ENCODE results near the gene SHC3. TPM values are rescaled to one million over a fixed set of nuclear protein-coding genes. Genes with fewer than 3 reads are reported as not detected.

SHC3 gene
- total and polyA plus RNA-seq, 5 experiments from 2014 or later, result 0.11 to 0.42 TPM; not detected in 3

Other genes starting within 250 kb of the SHC3 start
- gene S1PR3, start 187.3 kb downstream of the SHC3 start, total RNA-seq, result not detected
- not detected for gene S1PR3, start 187.3 kb downstream of the SHC3 start, polyA plus RNA-seq
- gene CKS2, start 132.4 kb upstream of the SHC3 start, total RNA-seq, result 1 to 10 TPM; 4.8 to 5.3 TPM
- 10 to 100 TPM in 1 of 3 donors, 1 to 10 TPM in 2; 7.0 to 13.6 (median 7.8) TPM for gene CKS2, start 132.4 kb upstream of the SHC3 start, polyA plus RNA-seq
- 100 to 1,000 TPM; 105 to 112 TPM for gene SECISBP2, start 139.7 kb upstream of the SHC3 start, total RNA-seq
- 10 to 100 TPM; 19.6 to 27.9 (median 21.2) TPM for gene SECISBP2, start 139.7 kb upstream of the SHC3 start, polyA plus RNA-seq